Skeletal muscle tissue (tissue), 4 donors: ENCODE measurements around the gene SMNDC1. TPM values are rescaled to one million over a fixed set of nuclear protein-coding genes. Genes with fewer than 3 reads are reported as not detected.
"Not testable (repeated sequence)": the region's sequence is repeated elsewhere in the genome, so short reads cannot be mapped to it uniquely, and the experiment has no call there.

ENCODE experiments used
- H3K27ac ChIP-seq: one replicate; pipeline ENCODE4 v1.7.0; 2013; ENCODE audit warnings: mild to moderate bottlenecking, low read depth, low read length, inconsistent platforms
- H3K27me3 ChIP-seq, 3 donors: one replicate each; pipeline ENCODE4 v1.7.0; 2013; ENCODE audit warnings: low read length in 3 of 3; ENCODE audit not compliant: control insufficient read depth in 3 of 3, insufficient read depth in 3 of 3
- H3K36me3 ChIP-seq, 3 donors: one replicate each; pipeline ENCODE4 v1.7.0; 2013; ENCODE audit warnings: low read length in 3 of 3; ENCODE audit not compliant: control insufficient read depth in 3 of 3, insufficient read depth in 3 of 3
- H3K4me1 ChIP-seq, 3 donors: one replicate each; pipeline ENCODE4 v1.7.0; 2013; ENCODE audit warnings: low read length in 3 of 3, mild to moderate bottlenecking in 3 of 3; ENCODE audit not compliant: control insufficient read depth in 3 of 3, insufficient read depth in 3 of 3
- H3K4me3 ChIP-seq, 3 donors: one replicate each; pipeline ENCODE4 v1.7.0; 2013; ENCODE audit warnings: low read length in 3 of 3
- H3K9ac ChIP-seq, 3 donors: one replicate each; pipeline ENCODE4 v1.7.0; 2013; ENCODE audit warnings: low read length in 3 of 3, mild to moderate bottlenecking in 3 of 3, moderate library complexity in 2 of 3, low read depth in 1 of 3
- H3K9me3 ChIP-seq, 3 donors: one replicate each; pipeline ENCODE4 v1.7.0; 2013; ENCODE audit warnings: low read length in 3 of 3; ENCODE audit not compliant: control insufficient read depth in 3 of 3
- total RNA-seq: library from RNA; depleted of rRNA; stranded (reverse); fragments of >200 nt; gene quantifications from one replicate; pipeline ENCODE4 v1.2.3, GENCODE V29; 2014
- donor health status: Osteomylitis.

The SMNDC1 gene
- total RNA-seq, 1 donor from 2014 or later, result 14.1 TPM

DNA sequence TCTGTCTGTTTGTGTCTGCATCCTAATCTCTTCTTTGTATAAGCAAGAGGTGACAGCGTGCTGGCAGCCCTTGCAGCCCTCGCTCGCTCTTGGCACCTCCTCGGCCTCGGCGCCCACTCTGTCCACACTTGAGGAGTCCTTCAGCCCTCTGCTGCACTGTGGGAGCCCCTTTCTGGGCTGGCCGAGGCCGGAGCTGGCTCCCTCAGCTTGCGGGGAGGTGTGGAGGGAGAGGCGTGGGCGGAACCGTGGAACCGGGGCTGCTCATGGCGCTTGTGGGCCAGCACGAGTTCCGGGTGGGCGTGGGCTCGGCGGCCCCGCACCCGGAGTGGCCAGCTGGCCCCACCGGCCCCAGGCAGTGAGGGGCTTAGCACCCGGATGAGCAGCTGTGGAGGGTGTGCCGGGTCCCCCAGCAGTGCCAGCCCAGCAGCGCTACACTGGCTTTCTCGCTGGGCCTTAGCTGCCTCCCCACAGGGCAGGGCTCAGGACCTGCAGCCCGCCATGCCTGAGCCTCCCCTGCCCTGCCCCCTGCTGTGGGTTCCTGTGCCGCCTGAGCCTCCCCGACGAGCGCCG lies 26.6 kb upstream of the SMNDC1 start:
- not testable (repeated sequence) for H3K27ac ChIP-seq, H3K4me1 ChIP-seq, H3K27me3 ChIP-seq, H3K4me3 ChIP-seq, H3K9me3 ChIP-seq, H3K9ac ChIP-seq, H3K36me3 ChIP-seq

DNA sequence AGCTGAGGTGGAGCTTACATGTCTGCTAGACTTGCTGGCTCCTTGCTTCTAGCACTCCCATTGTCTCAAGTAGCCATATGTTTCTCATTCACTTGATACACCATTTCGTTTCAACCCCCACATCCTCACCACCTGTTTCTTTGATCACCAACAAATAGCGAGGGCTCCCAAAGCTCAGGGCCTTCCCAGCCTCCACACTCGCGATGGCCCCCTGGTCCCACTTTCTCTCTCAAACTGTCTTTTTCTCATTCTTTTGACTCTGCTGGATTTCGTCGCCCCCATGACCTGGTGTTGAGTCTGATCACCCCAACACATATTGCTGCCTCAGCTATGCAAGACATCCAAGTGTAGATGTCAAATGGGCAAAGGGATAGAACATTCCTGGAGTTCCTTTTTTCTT lies 26.0 kb upstream of the SMNDC1 start:
- H3K27ac ChIP-seq, result no peak overlapping the region

DNA sequence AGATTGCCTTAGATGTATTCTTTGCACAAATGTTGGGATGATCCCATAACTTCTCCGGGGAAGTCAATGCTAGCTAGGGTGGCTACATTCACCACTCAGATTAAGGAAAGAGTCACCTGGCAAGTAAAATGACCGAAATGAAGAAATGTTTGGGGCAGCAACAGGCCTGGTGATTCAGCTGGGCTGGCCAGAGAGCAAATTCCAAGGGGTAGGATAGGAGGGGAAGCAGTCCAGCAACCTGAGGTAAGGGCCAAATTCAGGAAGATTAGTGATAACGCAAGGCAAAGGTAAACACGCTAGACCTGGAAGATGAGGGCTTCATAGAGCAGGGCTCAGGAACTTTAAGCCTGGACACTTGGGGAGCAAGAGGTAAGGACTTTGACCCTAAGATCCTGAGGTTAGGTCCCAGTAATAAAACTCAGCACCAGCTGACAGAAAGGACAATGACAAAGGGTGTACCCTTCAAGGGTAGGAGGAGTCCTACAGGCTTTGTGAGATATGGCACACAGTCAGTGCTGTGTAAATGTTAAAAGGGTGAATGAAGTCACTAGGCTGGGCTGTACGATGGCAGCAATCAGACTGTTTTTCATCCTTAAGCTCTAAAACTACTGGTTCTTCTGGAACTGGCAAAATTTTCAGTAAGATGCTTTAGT lies 22.7 kb upstream of the SMNDC1 start:
- Histone ChIP-seq H3K27me3 (peaks cover 0 to 6% (median 3%) of the 10 kb centered on the region in 3 donors), H3K36me3 (no peaks in the 10 kb centered on the region), H3K4me3 (no peak overlapping the region), H3K9me3 (peaks cover 3 to 4% (median 3%) of the 10 kb centered on the region in 3 donors), H3K4me1 (no peaks in the 10 kb centered on the region), H3K9ac (no peak overlapping the region), H3K27ac (no peak overlapping the region)

More for the DNA sequence above, 26.0 kb upstream of the SMNDC1 start:
- peaks cover 0 to 2% (median under 1%) of the 10 kb centered on the region in 3 donors for H3K4me1 ChIP-seq
- H3K9ac ChIP-seq, result no peak overlapping the region
- no peaks in the 10 kb centered on the region for H3K36me3 ChIP-seq
- no peak overlapping the region for H3K4me3 ChIP-seq
- peaks cover 3 to 4% (median 3%) of the 10 kb centered on the region in 3 donors for H3K9me3 ChIP-seq
- H3K27me3 ChIP-seq, result peaks cover 0 to 3% (median 3%) of the 10 kb centered on the region in 3 donors

DNA sequence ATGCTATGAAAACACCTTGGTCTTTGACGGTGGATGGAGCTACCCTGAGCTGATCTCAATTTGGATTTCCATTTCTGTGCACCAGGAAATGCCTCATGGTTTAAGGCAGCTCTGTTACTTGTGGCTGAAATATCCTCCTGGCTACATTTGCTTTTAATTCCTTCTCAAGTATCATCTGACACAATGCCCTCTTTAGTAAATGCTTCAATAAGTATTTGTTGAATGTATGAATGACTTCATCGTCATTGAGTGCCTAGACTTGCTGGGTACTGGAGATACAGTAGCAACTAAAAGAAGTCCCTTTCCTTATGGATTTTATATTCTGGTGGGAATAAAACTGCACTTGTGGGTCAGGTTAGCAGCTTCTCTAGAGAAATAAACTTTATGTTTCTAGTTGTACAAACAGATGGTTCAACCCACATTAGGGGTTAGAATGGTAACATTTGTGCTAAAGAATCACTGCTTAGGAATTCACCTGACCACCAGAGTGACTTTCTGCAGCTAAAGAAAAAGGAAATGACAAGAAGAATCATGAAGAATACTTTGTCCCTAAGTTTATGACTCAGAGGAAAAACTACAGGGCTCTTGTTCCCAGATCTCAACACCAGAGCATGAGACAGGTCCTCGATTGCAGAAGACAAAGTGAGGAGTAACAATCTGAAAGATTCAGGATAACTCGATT lies 21.8 kb upstream of the SMNDC1 start:
- no peak overlapping the region for H3K27ac ChIP-seq
- H3K36me3 ChIP-seq, result no peaks in the 10 kb centered on the region
- H3K9me3 ChIP-seq, result peaks cover 3 to 6% (median 5%) of the 10 kb centered on the region in 3 donors
- no peaks in the 10 kb centered on the region for H3K4me1 ChIP-seq
- no peak overlapping the region for H3K4me3 ChIP-seq
- H3K9ac ChIP-seq, result no peak overlapping the region
- peaks cover 0 to 6% (median 3%) of the 10 kb centered on the region in 3 donors for H3K27me3 ChIP-seq

DNA sequence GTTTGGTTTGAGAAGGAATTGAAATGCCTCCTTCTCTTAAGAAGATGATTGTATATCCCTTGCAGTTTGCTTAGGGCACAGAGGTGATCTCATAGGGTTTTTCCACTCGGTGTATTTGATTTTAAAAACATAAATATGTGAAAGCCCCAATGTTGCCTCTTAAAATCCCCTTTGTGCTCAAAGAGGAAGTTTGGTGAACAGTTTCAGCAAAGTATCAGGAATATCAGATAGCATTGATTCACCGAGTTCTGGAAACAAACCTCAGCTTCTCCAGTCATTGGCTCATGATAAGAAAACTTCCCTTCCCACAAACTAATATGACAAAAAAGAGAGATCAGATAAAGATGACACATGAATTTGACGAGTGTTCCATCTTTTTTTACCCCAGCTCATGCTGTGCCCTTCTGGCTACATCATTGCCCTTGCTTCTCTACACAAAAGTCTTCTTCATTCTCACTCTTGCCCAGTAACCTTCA lies 20.1 kb upstream of the SMNDC1 start:
- H3K36me3 ChIP-seq, result no peaks in the 10 kb centered on the region
- no peak overlapping the region for H3K9ac ChIP-seq
- no peaks in the 10 kb centered on the region for H3K4me1 ChIP-seq
- H3K9me3 ChIP-seq, result peaks cover 0 to 6% (median 5%) of the 10 kb centered on the region in 3 donors
- no peak overlapping the region for H3K27ac ChIP-seq
- no peak overlapping the region for H3K4me3 ChIP-seq
- H3K27me3 ChIP-seq, result peaks cover 0 to 6% (median 3%) of the 10 kb centered on the region in 3 donors

DNA sequence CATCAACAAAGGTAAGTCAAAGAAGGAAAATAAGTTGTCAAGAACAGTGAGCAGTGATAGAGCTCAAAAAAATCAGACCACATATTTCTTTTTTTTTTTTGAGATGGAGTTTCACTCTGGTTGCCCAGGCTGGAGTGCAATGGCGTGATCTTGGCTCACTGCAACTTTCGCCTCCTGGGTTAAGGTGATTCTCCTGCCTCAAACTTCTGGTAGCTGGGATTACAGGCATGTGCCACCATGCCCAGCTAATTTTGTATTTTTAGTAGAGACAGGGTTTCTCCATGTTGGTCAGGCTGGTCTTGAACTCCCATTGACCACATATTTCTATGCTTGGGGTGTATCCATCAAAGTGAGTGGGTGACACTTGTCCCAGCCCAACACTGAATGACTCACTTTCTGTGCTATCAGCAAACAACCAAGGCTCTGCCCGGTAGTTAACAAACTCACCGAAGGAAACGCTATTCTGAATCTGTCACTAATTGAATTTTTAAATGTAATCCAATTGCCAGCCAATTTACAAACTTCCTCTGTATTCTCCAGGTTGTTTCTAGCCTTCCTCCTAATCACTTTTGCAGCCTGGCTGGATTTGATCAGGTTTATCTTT lies 19.6 kb upstream of the SMNDC1 start:
- Histone ChIP-seq H3K27me3 (peaks cover 0 to 6% (median 3%) of the 10 kb centered on the region in 3 donors), H3K9me3 (peaks cover 0 to 6% (median 5%) of the 10 kb centered on the region in 3 donors), H3K4me3 (no peak overlapping the region), H3K27ac (no peak overlapping the region), H3K36me3 (no peaks in the 10 kb centered on the region), H3K4me1 (no peaks in the 10 kb centered on the region), H3K9ac (no peak overlapping the region)

DNA sequence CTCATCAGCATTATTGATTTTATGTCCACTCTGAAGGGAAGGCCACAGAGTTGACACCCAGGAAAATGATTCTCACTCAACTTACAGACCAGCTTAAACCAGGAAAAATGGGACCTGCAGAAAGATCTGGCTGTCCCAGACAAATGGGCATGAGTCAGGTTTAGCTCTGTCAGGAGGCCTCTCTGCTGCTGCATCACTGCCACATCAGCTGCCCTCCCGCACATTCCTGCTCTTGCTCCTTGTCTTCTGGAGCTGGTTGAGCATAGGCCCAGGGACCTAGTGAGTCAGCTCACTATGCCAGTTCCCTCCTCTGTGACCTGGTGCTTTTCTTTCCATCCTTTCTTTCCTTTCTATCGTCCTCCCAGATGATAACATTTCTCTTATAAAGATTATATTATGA lies 18.8 kb upstream of the SMNDC1 start:
- H3K27me3 ChIP-seq, result peaks cover 0 to 6% (median 1%) of the 10 kb centered on the region in 3 donors
- no peaks in the 10 kb centered on the region for H3K36me3 ChIP-seq
- no peaks in the 10 kb centered on the region for H3K4me1 ChIP-seq
- H3K4me3 ChIP-seq, result no peak overlapping the region
- H3K9me3 ChIP-seq, result peaks cover 0 to 6% (median 5%) of the 10 kb centered on the region in 3 donors
- no peak overlapping the region for H3K9ac ChIP-seq
- H3K27ac ChIP-seq, result no peak overlapping the region

DNA sequence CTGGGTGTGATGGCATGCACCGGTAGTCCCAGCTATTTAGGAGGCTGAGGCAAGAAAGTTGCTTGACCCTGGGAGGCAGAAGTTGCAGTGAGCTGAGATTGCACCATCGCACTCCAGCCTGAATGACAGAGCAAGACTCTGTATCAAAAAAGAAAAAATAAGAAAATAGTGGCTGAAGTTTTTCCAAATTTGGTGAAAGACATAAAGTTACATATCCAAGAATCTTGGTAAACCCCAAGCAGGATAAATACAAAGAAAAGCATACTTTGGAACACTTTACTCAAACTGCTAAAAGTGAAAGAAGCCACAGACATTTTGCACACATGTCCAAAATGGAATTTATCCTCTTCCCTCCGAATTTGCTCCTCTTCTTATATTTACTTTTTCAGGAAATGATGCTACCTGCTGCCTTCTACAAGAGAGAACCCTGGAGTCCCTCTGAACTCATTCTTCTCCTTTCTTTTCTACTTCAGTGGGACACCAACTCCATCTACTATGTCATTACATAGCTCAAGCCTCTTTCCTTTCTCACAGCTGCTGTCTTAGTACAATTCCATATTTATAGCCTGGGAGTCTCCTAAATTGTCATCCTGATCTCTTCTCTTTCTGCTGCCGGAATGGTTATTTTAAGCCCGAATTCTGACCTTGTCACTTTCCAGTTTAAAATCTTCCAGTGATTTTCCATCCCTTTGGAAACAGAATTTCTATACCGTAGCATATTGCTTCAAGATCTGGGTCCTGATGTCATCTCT lies 17.3 kb upstream of the SMNDC1 start:
- H3K4me1 ChIP-seq, result no peaks in the 10 kb centered on the region
- no peak overlapping the region for H3K9ac ChIP-seq
- no peak overlapping the region for H3K4me3 ChIP-seq
- no peaks in the 10 kb centered on the region for H3K36me3 ChIP-seq
- H3K27ac ChIP-seq, result no peak overlapping the region
- peaks cover 0 to 6% (median 5%) of the 10 kb centered on the region in 3 donors for H3K9me3 ChIP-seq
- H3K27me3 ChIP-seq, result peaks cover 0 to 6% (median 0%) of the 10 kb centered on the region in 3 donors
